ENCODE data around the gene KMT2C. TPM values are rescaled to one million over a fixed set of nuclear protein-coding genes. Genes with fewer than 3 reads are reported as not detected.

KMT2C gene
- total and polyA plus RNA-seq, 2 experiments from 2014 or later: 7.2 to 14.2 TPM

DNA sequence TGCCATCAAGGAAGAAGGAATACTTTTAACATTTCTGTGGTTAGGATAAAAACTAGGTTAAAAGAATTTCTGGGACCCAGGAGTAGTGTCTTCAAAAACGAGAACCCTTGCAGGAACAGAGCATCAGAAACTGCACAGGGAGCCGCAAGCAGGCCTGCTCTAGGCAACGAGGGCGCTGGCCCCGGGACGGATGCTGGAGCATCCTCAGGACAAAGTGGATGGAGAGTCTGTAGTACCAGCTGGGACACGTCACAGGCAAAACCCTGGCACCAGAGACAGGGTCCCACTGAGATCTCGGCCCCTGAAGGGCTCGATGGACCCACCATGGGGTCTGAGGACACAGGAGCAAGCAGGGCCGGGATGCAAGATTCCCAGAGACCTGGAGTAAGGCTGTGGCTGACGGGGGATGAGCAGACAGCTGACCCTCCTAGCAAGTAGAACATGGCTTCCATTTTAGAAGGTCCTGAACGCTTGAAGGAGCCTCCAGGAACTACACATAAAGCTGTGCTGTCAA lies 303.8 kb downstream of the KMT2C start:
- WGBS, 2 experiments (ENCODE audit: low coverage in 1 of 2, low lambda C conversion rate in 2 of 2, missing lambda C conversion rate in 2 of 2): 95% methylated on average over 12 of the region's 12 CpGs
- in situ Hi-C loops (cut with MboI): no loop called here

DNA sequence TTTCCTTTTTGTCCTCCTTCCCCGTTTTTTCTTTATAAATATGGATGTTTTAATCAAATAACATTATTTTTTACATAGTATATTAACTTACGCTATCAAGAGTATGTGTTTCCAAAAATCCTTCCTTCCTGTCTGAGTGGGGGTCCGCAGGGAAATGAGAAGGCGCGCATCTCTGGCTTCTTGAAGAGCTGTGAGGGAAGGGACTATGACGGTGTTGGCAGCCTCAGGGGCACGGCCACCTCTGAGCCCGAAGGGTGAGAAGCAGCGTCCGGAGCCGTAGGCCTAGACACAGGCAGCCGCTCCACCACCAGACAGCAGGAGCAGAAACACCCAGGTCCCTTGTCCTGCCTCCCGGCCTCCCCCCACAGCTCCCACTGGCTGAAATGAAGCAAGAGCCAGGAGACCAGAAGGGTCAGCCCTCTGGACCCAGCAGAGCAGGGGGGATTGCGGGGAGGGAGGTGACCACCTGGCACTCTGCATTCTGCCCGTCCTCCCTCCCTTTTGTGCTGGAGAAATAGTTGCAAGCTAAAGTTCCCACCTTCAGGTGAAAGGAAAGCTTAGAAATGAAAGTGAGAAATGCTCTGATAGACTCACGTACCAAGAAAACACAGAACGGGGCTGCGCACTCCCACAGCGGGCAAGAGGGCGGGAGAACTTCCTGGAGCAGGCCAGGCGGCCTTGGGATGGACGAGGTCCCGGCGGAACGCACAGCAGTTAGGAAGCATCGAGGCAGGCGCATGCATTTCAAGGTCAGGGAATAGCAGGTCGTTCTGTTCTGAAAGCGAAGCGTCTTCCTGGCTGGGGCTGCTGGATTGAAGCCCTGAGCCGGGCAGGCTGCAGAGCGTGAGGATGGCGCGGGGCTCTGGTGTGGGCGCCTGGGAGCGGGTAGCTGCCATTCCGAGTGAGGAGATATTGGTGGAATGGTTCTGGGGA lies 304.9 kb downstream of the KMT2C start:
- Histone ChIP-seq H4K20me1 (ENCODE audit: insufficient read depth) (no peaks in the 10 kb centered on the region), H3K79me2 (ENCODE audit: insufficient read depth) (0 out of 2 replicates have a peak, but pooled peaks cover 7% of the 10 kb centered on the region), H3K4me1 (ENCODE audit: insufficient read depth) (no peaks in the 10 kb centered on the region), H3F3A (ENCODE audit: insufficient read depth) (peaks cover 14% of the 10 kb centered on the region), H3K4me3 (no peak overlapping the region), H3K36me3 (ENCODE audit: low read depth) (peaks cover 11% of the 10 kb centered on the region; the same call in 1 of the 2 replicates), H3K27ac (no peak overlapping the region), H3K9me3 (ENCODE audit: low read depth) (no peaks in the 10 kb centered on the region), H3K4me2 (ENCODE audit: unreplicated experiment) (no peak overlapping the region), H3K27me3 (replicated peaks; ENCODE audit: insufficient read depth) (no peaks in the 10 kb centered on the region), H3K9ac (no peak overlapping the region), H2AFZ (no peak overlapping the region), H3K9me2 (ENCODE audit: insufficient read depth) (no peaks in the 10 kb centered on the region)
- no peak for DNase-seq
- WGBS, 2 experiments (ENCODE audit: low coverage in 1 of 2, low lambda C conversion rate in 2 of 2, missing lambda C conversion rate in 2 of 2): 96 to 98% methylated on average over 37 of the region's 37 CpGs
- in situ Hi-C loops (cut with MboI): no loop called here
- TF ChIP-seq EZH2phosphoT487 (IDR thresholded peaks at IDR 0.05; ENCODE audit: insufficient read depth, low read depth) (no peak), EZH2 (IDR thresholded peaks at IDR 0.05; ENCODE audit: insufficient read depth, poor library complexity, severe bottlenecking) (no peak)

More for the DNA sequence above, 303.8 kb downstream of the KMT2C start:
- Histone ChIP-seq H3K4me3 (no peak overlapping the region), H3F3A (ENCODE audit: insufficient read depth) (peaks cover 14% of the 10 kb centered on the region), H3K79me2 (ENCODE audit: insufficient read depth) (no peaks in the 10 kb centered on the region), H4K20me1 (ENCODE audit: insufficient read depth) (no peaks in the 10 kb centered on the region), H3K9me2 (ENCODE audit: insufficient read depth) (no peaks in the 10 kb centered on the region), H3K9me3 (ENCODE audit: low read depth) (no peaks in the 10 kb centered on the region), H3K4me2 (ENCODE audit: unreplicated experiment) (no peak overlapping the region), H3K4me1 (ENCODE audit: insufficient read depth) (no peaks in the 10 kb centered on the region), H3K27me3 (replicated peaks; ENCODE audit: insufficient read depth) (no peaks in the 10 kb centered on the region), H3K36me3 (ENCODE audit: low read depth) (peaks cover 11% of the 10 kb centered on the region; the same call in 1 of the 2 replicates), H3K9ac (no peak overlapping the region), H3K27ac (no peak overlapping the region), H2AFZ (no peak overlapping the region)
- TF ChIP-seq EZH2 (IDR thresholded peaks at IDR 0.05; ENCODE audit: insufficient read depth, poor library complexity, severe bottlenecking) (no peak), EZH2phosphoT487 (IDR thresholded peaks at IDR 0.05; ENCODE audit: insufficient read depth, low read depth) (no peak)
- no peak for DNase-seq

DNA sequence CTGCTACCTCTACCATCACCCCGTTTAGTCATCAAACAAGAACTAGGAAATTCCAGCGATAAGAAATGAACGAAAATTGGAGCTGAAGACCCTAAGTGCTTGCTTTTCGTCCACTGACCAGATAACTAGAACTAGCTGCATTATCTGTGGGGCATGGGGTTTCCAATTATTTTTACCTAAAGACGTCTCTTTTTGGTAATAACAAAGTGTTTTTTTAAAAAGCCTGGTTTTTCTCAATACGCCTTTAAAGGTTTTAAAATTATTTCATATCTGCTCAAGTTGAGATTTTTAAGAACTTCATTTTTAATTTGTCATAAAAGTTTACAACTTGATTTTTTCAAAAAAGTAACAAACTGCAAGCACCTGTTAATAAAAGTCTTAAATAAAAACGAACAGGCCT lies 306.1 kb downstream of the KMT2C start:
- in situ Hi-C loops (cut with MboI): no loop called here
- no peaks in the 10 kb centered on the region for H3K27me3 ChIP-seq (replicated peaks; ENCODE audit: insufficient read depth)
- H3K9me3 ChIP-seq (ENCODE audit: low read depth): no peaks in the 10 kb centered on the region
- 0 out of 2 replicates have a peak, but pooled peaks cover 7% of the 10 kb centered on the region for H3K79me2 ChIP-seq (ENCODE audit: insufficient read depth)
- TF ChIP-seq EZH2 (IDR thresholded peaks at IDR 0.05; ENCODE audit: insufficient read depth, poor library complexity, severe bottlenecking): no peak
- TF ChIP-seq EZH2phosphoT487 (IDR thresholded peaks at IDR 0.05; ENCODE audit: insufficient read depth, low read depth): no peak
- H4K20me1 ChIP-seq (ENCODE audit: insufficient read depth): no peaks in the 10 kb centered on the region
- no peak overlapping the region for H3K9ac ChIP-seq
- no peak for DNase-seq
- 95 to 99% methylated on average over 7 of the region's 7 CpGs for WGBS, 2 experiments (ENCODE audit: low coverage in 1 of 2, low lambda C conversion rate in 2 of 2, missing lambda C conversion rate in 2 of 2)
- H3F3A ChIP-seq (ENCODE audit: insufficient read depth): peaks cover 4% of the 10 kb centered on the region
- H3K36me3 ChIP-seq (ENCODE audit: low read depth): peaks cover 12% of the 10 kb centered on the region; the same call in 1 of the 2 replicates
- no peak overlapping the region for H3K27ac ChIP-seq
- no peak overlapping the region for H2AFZ ChIP-seq
- H3K4me2 ChIP-seq (ENCODE audit: unreplicated experiment): no peak overlapping the region
- H3K4me3 ChIP-seq: no peak overlapping the region
- no peaks in the 10 kb centered on the region for H3K4me1 ChIP-seq (ENCODE audit: insufficient read depth)
- H3K9me2 ChIP-seq (ENCODE audit: insufficient read depth): no peaks in the 10 kb centered on the region

DNA sequence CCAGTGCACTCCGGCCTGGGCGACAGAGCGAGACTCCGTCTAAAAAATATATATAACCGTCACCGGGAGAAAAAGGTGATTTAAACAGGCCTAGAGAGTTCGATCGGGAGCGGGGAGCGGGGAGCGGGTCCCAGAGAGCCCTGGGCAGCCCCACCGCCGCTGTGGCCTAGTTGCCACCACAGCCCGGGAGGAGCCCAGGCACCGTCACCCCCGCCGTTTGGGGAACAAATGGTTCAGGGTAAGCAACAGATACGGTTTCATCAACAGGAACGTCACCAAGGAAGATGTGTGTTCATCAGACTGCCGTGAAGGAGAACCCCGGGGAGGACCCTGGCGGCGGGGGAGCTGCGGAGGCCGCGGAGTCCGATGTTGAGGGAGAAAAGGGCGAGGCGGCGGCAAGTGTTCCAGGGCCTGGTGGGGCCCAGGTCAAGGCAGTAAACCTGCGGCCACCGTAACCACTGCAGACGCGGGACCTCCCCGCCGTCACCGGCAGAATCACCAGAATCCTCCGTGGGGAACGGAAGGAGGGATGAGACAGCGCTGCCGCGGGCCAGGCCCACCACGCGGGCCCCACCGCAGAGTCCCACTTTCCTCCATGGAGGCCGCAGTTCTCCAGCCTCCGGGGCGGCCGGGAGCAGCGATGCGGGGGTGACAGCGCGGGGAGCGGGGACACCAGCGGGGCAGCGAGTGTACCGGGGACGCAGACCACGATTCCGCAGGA lies 306.9 kb downstream of the KMT2C start:
- no peak overlapping the region for H2AFZ ChIP-seq
- 0 out of 2 replicates have a peak, but pooled peaks cover 7% of the 10 kb centered on the region for H3K79me2 ChIP-seq (ENCODE audit: insufficient read depth)
- peaks cover 19% of the 10 kb centered on the region for H3K36me3 ChIP-seq (ENCODE audit: low read depth)
- H3K4me1 ChIP-seq (ENCODE audit: insufficient read depth): no peaks in the 10 kb centered on the region
- H3K4me3 ChIP-seq: no peak overlapping the region
- H3K27me3 ChIP-seq (replicated peaks; ENCODE audit: insufficient read depth): no peaks in the 10 kb centered on the region
- H3K27ac ChIP-seq: no peak overlapping the region
- H3K9me2 ChIP-seq (ENCODE audit: insufficient read depth): no peaks in the 10 kb centered on the region
- no peak overlapping the region for H3K9ac ChIP-seq
- WGBS, 2 experiments (ENCODE audit: low coverage in 1 of 2, low lambda C conversion rate in 2 of 2, missing lambda C conversion rate in 2 of 2): 97 to 98% methylated on average over 39 to 60 of the region's 60 CpGs
- in situ Hi-C loops (cut with MboI): no loop called here
- peaks cover 4% of the 10 kb centered on the region for H3F3A ChIP-seq (ENCODE audit: insufficient read depth)
- H3K4me2 ChIP-seq (ENCODE audit: unreplicated experiment): no peak overlapping the region
- H4K20me1 ChIP-seq (ENCODE audit: insufficient read depth): no peaks in the 10 kb centered on the region
- TF ChIP-seq EZH2 (IDR thresholded peaks at IDR 0.05; ENCODE audit: insufficient read depth, poor library complexity, severe bottlenecking): no peak
- no peak for TF ChIP-seq EZH2phosphoT487 (IDR thresholded peaks at IDR 0.05; ENCODE audit: insufficient read depth, low read depth)
- no peak for DNase-seq
- H3K9me3 ChIP-seq (ENCODE audit: low read depth): no peaks in the 10 kb centered on the region
